Measurements from ENCODE around the gene CBY3. TPM values are rescaled to one million over a fixed set of nuclear protein-coding genes. Genes with fewer than 3 reads are reported as not detected.

CBY3 gene
- total and polyA plus RNA-seq, 2 of the 13 experiments (the other 11 are each of a cell fraction or from before 2014, with no cell fraction given) = not detected

DNA sequence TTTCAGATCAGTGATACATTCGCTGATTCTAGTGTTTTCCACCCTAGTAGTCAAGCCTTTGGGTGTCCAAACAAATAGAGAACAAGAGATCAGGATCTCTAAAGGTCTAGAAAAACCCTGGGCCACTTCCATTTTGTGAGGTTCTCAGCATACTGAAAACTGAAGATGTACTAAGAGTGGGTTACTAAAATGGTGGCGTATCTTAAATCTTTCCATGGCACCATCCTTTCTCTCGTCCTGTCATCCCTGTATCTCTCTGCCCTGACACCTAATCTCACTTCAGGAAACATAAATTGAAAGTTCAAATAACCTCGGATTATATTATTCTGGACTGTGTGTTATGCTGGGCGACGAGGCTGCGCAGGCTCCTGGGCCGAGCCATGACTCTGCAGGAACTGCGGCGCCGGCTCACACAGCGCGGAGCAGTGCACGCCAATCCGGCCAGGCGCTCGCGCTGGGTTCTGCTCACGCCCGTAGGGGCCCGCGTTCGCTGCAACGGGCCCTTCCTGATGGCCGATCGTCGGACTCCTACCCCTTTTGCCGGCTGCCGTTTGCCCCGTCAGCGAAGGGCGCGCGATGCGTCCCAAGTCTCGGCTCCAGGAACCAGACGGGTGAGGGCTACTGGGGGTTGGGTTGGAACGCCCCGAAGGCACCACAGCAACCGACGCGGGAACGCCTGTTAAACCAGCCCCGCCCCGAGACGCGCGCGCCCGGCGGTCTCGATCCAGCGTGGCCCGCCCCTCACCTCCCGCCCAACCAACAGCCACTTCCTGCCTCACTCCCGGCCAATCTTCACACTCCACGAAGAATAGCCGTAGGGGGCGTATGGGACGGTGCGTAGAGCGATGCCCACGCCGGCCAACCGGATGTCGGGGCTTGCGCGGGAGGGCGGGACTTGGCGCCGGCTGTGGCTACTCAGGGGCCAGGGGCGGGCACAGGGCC is 17.4 kb upstream of the CBY3 start (continued):
- TF ChIP-seq, protein P1, sequence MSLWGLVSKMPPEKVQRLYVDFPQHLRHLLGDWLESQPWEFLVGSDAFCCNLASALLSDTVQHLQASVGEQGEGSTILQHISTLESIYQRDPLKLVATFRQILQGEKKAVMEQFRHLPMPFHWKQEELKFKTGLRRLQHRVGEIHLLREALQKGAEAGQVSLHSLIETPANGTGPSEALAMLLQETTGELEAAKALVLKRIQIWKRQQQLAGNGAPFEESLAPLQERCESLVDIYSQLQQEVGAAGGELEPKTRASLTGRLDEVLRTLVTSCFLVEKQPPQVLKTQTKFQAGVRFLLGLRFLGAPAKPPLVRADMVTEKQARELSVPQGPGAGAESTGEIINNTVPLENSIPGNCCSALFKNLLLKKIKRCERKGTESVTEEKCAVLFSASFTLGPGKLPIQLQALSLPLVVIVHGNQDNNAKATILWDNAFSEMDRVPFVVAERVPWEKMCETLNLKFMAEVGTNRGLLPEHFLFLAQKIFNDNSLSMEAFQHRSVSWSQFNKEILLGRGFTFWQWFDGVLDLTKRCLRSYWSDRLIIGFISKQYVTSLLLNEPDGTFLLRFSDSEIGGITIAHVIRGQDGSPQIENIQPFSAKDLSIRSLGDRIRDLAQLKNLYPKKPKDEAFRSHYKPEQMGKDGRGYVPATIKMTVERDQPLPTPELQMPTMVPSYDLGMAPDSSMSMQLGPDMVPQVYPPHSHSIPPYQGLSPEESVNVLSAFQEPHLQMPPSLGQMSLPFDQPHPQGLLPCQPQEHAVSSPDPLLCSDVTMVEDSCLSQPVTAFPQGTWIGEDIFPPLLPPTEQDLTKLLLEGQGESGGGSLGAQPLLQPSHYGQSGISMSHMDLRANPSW (CRISPR knock-in tag; IDR thresholded peaks at IDR 0.05; ENCODE audit: borderline replicate concordance) = peak; percentile 39; the same call in 1 of the 2 replicates
- TF ChIP-seq ELF3 (CRISPR knock-in tag; IDR thresholded peaks at IDR 0.05) (peak; percentile 40; the same call in 1 of the 2 replicates), CENPT (CRISPR knock-in tag; IDR thresholded peaks at IDR 0.05; ENCODE audit: low read depth) (no peak), IRF9 (CRISPR knock-in tag; IDR thresholded peaks at IDR 0.05; ENCODE audit: borderline replicate concordance) (no peak), FOXP1 (IDR thresholded peaks at IDR 0.05) (no peak), FOXP1 (CRISPR knock-in tag; IDR thresholded peaks at IDR 0.05) (no peak), ZNF143 (CRISPR knock-in tag; IDR thresholded peaks at IDR 0.05) (no peak; the same call in 1 of the 2 replicates), ZNF780A (CRISPR knock-in tag; IDR thresholded peaks at IDR 0.05) (0 out of 2 replicates have a peak, but pooled peaks have one; percentile 73), HCFC1 (IDR thresholded peaks at IDR 0.05; ENCODE audit: low read depth, low read length) (no peak; the same call in 1 of the 2 replicates), HNF1B (CRISPR knock-in tag; IDR thresholded peaks at IDR 0.05) (peak; percentile 82), ZNF30 (CRISPR knock-in tag; IDR thresholded peaks at IDR 0.05) (no peak), ZNF235 (CRISPR knock-in tag; IDR thresholded peaks at IDR 0.05; ENCODE audit: borderline replicate concordance) (no peak), EHMT2 (IDR thresholded peaks at IDR 0.05; ENCODE audit: borderline replicate concordance, low read depth, low read length) (no peak), SMYD3 (CRISPR knock-in tag; IDR thresholded peaks at IDR 0.05) (peak; percentile 46), ZNF263 (CRISPR knock-in tag; IDR thresholded peaks at IDR 0.05) (no peak; the same call in 1 of the 2 replicates), ATF6 (CRISPR knock-in tag; conservative IDR thresholded peaks at IDR 0.05) (no peak)
- TF ChIP-seq, protein P2, sequence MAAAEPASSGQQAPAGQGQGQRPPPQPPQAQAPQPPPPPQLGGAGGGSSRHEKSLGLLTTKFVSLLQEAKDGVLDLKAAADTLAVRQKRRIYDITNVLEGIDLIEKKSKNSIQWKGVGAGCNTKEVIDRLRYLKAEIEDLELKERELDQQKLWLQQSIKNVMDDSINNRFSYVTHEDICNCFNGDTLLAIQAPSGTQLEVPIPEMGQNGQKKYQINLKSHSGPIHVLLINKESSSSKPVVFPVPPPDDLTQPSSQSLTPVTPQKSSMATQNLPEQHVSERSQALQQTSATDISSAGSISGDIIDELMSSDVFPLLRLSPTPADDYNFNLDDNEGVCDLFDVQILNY (CRISPR knock-in tag; conservative IDR thresholded peaks at IDR 0.05) = no peak; the same call in 1 of the 2 replicates
- TF ChIP-seq, protein P3, sequence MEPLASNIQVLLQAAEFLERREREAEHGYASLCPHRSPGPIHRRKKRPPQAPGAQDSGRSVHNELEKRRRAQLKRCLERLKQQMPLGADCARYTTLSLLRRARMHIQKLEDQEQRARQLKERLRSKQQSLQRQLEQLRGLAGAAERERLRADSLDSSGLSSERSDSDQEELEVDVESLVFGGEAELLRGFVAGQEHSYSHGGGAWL (CRISPR knock-in tag; IDR thresholded peaks at IDR 0.05) = no peak

Measured in HepG2 (cell line).